HepG2 (cell line): ENCODE data around the gene CASP6.

ENCODE experiments used
- ESRRA ChIP-seq: sonication (generic); formaldehyde crosslinking; IDR thresholded peaks from 2 replicates; pipeline ENCODE4 v1.5.1; 2020; ENCODE audit warnings: mild to moderate bottlenecking, low read depth, missing genetic modification reagents
- FOXK2 ChIP-seq: fragments of 450-650 bp; IDR thresholded peaks from 2 replicates; pipeline ENCODE4 v1.6.1; 2016
- TF ChIP-seq, protein P1 (sequence below): sonication (generic); formaldehyde crosslinking; IDR thresholded peaks from 2 replicates; pipeline ENCODE4 v1.4.0; 2020; ENCODE audit warnings: missing genetic modification reagents

DNA sequence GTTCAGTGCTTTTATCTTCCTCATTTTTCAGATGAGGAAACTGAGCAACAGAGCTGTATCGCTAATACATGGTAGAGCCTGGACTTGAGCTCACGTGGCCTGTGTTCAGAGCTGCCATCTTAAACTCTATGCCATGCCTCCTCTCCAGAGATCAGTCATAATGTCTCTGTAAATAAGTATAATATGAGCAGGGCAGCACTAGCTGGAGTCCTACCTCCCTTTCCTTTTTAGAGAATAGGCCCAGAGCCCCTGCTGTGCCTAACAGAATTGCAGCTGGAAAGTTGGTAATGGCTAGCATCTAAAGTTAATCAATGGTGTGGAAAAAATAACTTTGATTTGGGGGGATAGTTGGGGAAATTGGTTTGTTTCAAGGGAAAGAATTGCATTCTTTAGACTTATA, 20.4 kb downstream of the CASP6 start:
- TF ChIP-seq, protein P1, sequence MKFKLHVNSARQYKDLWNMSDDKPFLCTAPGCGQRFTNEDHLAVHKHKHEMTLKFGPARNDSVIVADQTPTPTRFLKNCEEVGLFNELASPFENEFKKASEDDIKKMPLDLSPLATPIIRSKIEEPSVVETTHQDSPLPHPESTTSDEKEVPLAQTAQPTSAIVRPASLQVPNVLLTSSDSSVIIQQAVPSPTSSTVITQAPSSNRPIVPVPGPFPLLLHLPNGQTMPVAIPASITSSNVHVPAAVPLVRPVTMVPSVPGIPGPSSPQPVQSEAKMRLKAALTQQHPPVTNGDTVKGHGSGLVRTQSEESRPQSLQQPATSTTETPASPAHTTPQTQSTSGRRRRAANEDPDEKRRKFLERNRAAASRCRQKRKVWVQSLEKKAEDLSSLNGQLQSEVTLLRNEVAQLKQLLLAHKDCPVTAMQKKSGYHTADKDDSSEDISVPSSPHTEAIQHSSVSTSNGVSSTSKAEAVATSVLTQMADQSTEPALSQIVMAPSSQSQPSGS (CRISPR knock-in tag) = no peak
- TF ChIP-seq FOXK2 = no peak
- no peak for TF ChIP-seq ESRRA (CRISPR knock-in tag)
